A673 (cell line): ENCODE results near the gene SCAMP5. TPM values are rescaled to one million over a fixed set of nuclear protein-coding genes. Genes with fewer than 3 reads are reported as not detected.

ENCODE experiments used
- BruUV-seq: library from RNA; stranded (reverse); fragments of 400-500 nt; replicated peaks from 2 replicates; lab custom pipeline; 2021; lab: Mats Ljungman, UMichigan
- CTCF ChIA-PET: fragments of 300-600 bp; sonication (Branson Sonifier 250); formaldehyde crosslinking; loops from one replicate; lab custom pipeline; 2022; ENCODE audit warnings: antibody characterized with exemption; lab: Charles Lee
- POLR2A ChIA-PET: fragments of 300-600 bp; sonication (Branson Sonifier 250); formaldehyde crosslinking; loops from one replicate; lab custom pipeline; 2022; ENCODE audit warnings: antibody characterized with exemption; ENCODE audit not compliant: low non-redundant PET; lab: Charles Lee
- DNase-seq: peaks from one replicate; pipeline ENCODE4 v3.0.0-alpha.2; 2015; ENCODE audit warnings: low spot score
- H3K27ac ChIP-seq: fragments of 200-600 bp; sonication (generic); 2 replicates; pipeline ENCODE4 v1.5.1; 2016; ENCODE audit warnings: mixed run types, low read depth, mild to moderate bottlenecking, mixed read lengths, antibody characterized with exemption, low read length; ENCODE audit not compliant: poor library complexity, severe bottlenecking
- H3K27me3 ChIP-seq: fragments of 200-600 bp; sonication (generic); replicated peaks from 2 replicates; pipeline ENCODE4 v1.6.1; 2017; ENCODE audit warnings: mixed run types, low read depth, mild to moderate bottlenecking, mixed read lengths, antibody characterized with exemption, low read length; ENCODE audit not compliant: insufficient read depth, poor library complexity
- H3K36me3 ChIP-seq: fragments of 200-600 bp; sonication (generic); 2 replicates; pipeline ENCODE4 v1.6.1; 2016; ENCODE audit warnings: mixed run types, mild to moderate bottlenecking, mixed read lengths, antibody characterized with exemption, low read length; ENCODE audit not compliant: insufficient read depth, poor library complexity, severe bottlenecking
- H3K4me1 ChIP-seq: fragments of 200-600 bp; sonication (generic); 2 replicates; pipeline ENCODE4 v1.6.1; 2017; ENCODE audit warnings: mixed run types, mild to moderate bottlenecking, mixed read lengths, antibody characterized with exemption, low read length; ENCODE audit not compliant: insufficient read depth, poor library complexity, severe bottlenecking
- H3K4me3 ChIP-seq: fragments of 200-600 bp; sonication (generic); 2 replicates; pipeline ENCODE4 v1.5.1; 2016; ENCODE audit warnings: low read depth, mixed run types, mild to moderate bottlenecking, mixed read lengths, low read length; ENCODE audit not compliant: poor library complexity, severe bottlenecking
- H3K9me3 ChIP-seq: fragments of 200-600 bp; sonication (generic); 2 replicates; pipeline ENCODE4 v1.6.1; 2016; ENCODE audit warnings: mixed run types, low read depth, mild to moderate bottlenecking, mixed read lengths, antibody characterized with exemption, low read length; ENCODE audit not compliant: poor library complexity, severe bottlenecking
- EZH2 ChIP-seq: fragments of 200-600 bp; sonication (generic); IDR thresholded peaks from 2 replicates; pipeline ENCODE4 v1.6.1; 2017; ENCODE audit warnings: borderline replicate concordance, low read depth, mild to moderate bottlenecking, mixed read lengths, antibody characterized with exemption, low read length; ENCODE audit not compliant: poor library complexity, severe bottlenecking
- intact Hi-C: fragments of 100-400 bp; cut with micrococcal nuclease; formaldehyde crosslinking; loops from one replicate; pipeline ENCODE4 v1.10.0; 2022; ENCODE audit not compliant: unreplicated experiment
- total RNA-seq: library from RNA; stranded (reverse); gene quantifications from 2 replicates; pipeline ENCODE4 v1.2.3, GENCODE V29; 2021
- TF ChIP-seq, protein P1 (sequence below): fragments of 300-800, 200-600 bp; sonication (generic); conservative IDR thresholded peaks from 2 replicates; pipeline ENCODE4 v1.5.1; 2017; ENCODE audit warnings: low read depth, mild to moderate bottlenecking, antibody characterized with exemption, low read length, moderate library complexity, mixed read lengths

Gene SCAMP5
- total RNA-seq, 1 experiment from 2014 or later, result 3.8 TPM

DNA sequence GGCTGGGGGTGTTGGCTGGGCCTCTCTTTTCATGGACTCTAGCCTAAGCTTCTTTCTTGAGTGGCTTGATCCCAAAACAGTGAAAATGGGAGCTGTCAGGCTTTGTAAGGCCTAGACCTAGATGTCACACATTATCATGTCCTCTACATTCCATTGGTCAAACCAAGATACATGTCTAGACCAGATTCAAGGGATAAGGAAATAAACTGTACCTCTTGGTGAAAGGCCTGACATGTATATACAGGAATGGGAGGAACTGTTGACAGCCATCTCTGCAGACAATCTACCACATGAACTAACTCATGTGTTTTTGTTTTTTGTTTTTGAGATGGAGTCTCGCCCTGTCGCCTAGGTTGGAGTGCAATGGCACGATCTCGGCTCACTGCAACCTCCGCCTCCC lies 27.7 kb upstream of the SCAMP5 start:
- TF ChIP-seq, protein P1, sequence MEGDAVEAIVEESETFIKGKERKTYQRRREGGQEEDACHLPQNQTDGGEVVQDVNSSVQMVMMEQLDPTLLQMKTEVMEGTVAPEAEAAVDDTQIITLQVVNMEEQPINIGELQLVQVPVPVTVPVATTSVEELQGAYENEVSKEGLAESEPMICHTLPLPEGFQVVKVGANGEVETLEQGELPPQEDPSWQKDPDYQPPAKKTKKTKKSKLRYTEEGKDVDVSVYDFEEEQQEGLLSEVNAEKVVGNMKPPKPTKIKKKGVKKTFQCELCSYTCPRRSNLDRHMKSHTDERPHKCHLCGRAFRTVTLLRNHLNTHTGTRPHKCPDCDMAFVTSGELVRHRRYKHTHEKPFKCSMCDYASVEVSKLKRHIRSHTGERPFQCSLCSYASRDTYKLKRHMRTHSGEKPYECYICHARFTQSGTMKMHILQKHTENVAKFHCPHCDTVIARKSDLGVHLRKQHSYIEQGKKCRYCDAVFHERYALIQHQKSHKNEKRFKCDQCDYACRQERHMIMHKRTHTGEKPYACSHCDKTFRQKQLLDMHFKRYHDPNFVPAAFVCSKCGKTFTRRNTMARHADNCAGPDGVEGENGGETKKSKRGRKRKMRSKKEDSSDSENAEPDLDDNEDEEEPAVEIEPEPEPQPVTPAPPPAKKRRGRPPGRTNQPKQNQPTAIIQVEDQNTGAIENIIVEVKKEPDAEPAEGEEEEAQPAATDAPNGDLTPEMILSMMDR, result no peak
- TF ChIP-seq EZH2, result no peak
- intact Hi-C loops, result no loop called here

DNA sequence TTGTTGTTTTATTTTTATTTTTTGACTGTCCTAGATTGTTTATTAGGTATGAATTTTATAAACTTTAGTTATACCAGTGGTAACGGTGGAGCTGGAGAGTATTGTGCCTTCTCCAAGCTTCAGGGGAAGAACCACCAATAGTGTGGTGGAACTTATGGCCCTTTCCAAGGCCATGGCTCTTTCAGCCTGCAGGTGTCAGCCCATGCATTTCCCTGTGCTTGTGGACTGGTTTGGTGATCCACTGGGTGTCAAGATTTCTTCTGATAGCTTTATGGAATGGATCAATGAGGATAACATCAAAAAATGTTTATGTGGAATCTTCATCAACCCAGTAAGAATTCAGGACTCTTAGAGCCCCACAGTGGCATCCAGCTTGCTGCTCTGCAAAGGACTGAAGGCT lies 19.2 kb upstream of the SCAMP5 start:
- ChIA-PET POLR2A (no interaction called here), CTCF (no interaction called here)
- Histone ChIP-seq H3K4me1 (no peaks in the 10 kb centered on the region), H3K27ac (no peak overlapping the region), H3K27me3 (no peaks in the 10 kb centered on the region), H3K9me3 (no peaks in the 10 kb centered on the region), H3K36me3 (no peaks in the 10 kb centered on the region), H3K4me3 (no peak overlapping the region)
- intact Hi-C loops, result no loop called here
- TF ChIP-seq, protein P1, result no peak
- TF ChIP-seq EZH2, result no peak
- no peak for DNase-seq
- no TSS peak for BruUV-seq

More for the DNA sequence above, 27.7 kb upstream of the SCAMP5 start:
- ChIA-PET CTCF (interaction anchor here (0.6 kb wide), 1 partner anchor 66 kb away, joined by 3 read pairs; no protein-coding TSS in a partner anchor), POLR2A (no interaction called here)
- Histone ChIP-seq H3K4me1 (peaks cover 12% of the 10 kb centered on the region), H3K36me3 (no peaks in the 10 kb centered on the region), H3K27ac (no peak overlapping the region), H3K9me3 (no peaks in the 10 kb centered on the region), H3K27me3 (no peaks in the 10 kb centered on the region), H3K4me3 (no peak overlapping the region)
- DNase-seq, result no peak
- BruUV-seq, result no TSS peak

DNA sequence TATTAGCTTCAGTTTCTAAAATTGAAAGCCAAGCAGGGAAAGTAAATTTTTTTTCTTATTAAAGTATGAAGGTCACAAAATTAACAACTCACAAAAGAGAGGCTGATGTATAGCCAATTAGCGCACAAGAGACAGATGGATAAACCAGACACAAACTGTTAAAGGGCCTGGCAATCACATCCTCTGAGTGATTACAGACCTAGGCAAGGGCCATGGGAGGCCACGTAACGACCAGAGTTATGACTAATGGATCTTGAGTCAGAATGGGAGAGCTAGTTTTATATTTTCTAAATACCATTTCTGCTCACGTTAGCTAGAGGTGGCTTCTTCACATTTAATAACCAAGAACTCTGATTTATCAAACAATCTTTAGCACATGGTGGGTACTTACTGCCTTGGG lies 17.8 kb upstream of the SCAMP5 start:
- ChIA-PET POLR2A (no interaction called here), CTCF (no interaction called here)
- DNase-seq, result no peak
- Histone ChIP-seq H3K27me3 (no peaks in the 10 kb centered on the region), H3K36me3 (no peaks in the 10 kb centered on the region), H3K9me3 (no peaks in the 10 kb centered on the region), H3K4me1 (no peaks in the 10 kb centered on the region), H3K27ac (no peak overlapping the region), H3K4me3 (no peak overlapping the region)
- no peak for TF ChIP-seq EZH2
- TF ChIP-seq, protein P1, result no peak
- no TSS peak for BruUV-seq
- intact Hi-C loops, result no loop called here
